ENCODE results near the gene HEY2.

DNA sequence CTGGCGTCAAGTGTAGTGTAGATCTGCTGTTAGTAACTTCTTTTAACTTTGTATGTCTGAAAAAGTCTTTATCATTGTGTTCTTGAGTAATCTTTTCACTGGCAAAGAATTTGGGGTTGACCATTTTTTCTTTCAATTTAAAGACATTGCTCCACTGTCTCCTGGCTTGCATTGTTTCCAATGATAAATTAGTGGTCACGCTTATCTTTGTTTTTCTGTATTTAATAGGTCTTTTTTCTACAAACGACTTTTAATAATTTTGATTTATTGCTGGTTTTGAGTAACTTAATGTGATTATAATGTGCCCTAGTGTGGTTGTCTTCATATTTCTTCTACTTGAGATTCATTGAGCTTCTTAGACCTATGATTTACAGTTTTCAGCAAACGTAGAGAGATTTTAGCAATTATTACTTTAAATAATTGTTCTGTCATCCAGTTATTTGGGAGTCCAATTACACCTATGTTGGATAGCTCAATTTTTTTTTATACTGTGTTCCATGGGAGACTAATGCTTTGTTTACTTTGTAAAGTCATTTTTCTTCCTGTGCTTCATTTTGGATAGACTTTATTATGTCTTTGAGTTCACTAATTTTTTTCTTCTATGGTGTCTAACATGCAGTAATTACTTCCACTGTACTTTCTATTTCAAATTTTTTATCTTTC lies 38.3 kb upstream of the HEY2 start:
- TF ChIP-seq, protein P1, sequence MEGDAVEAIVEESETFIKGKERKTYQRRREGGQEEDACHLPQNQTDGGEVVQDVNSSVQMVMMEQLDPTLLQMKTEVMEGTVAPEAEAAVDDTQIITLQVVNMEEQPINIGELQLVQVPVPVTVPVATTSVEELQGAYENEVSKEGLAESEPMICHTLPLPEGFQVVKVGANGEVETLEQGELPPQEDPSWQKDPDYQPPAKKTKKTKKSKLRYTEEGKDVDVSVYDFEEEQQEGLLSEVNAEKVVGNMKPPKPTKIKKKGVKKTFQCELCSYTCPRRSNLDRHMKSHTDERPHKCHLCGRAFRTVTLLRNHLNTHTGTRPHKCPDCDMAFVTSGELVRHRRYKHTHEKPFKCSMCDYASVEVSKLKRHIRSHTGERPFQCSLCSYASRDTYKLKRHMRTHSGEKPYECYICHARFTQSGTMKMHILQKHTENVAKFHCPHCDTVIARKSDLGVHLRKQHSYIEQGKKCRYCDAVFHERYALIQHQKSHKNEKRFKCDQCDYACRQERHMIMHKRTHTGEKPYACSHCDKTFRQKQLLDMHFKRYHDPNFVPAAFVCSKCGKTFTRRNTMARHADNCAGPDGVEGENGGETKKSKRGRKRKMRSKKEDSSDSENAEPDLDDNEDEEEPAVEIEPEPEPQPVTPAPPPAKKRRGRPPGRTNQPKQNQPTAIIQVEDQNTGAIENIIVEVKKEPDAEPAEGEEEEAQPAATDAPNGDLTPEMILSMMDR (IDR thresholded peaks at IDR 0.05; ENCODE audit: low read depth, low read length, poor library complexity, severe bottlenecking): no peak
- TF ChIP-seq EZH2phosphoT487 (IDR thresholded peaks at IDR 0.05; ENCODE audit: borderline replicate concordance, low read length): no peak
